Muscle layer of duodenum (tissue), 2 donors: ENCODE results near the gene NEU4.

Experiments
- H3K27ac ChIP-seq: one replicate; pipeline ENCODE4 v1.7.0; 2013; ENCODE audit warnings: mild to moderate bottlenecking, low read length
- H3K27me3 ChIP-seq: one replicate; pipeline ENCODE4 v1.7.0; 2013; ENCODE audit warnings: low read depth, mild to moderate bottlenecking, control low read depth, low read length
- H3K36me3 ChIP-seq, 2 donors: one replicate each; pipeline ENCODE4 v1.7.0; 2013; ENCODE audit warnings: low read length in 2 of 2, control low read depth in 1 of 2, mild to moderate bottlenecking in 1 of 2; ENCODE audit not compliant: insufficient read depth in 2 of 2, control insufficient read depth in 1 of 2
- H3K4me1 ChIP-seq, 2 donors: one replicate each; pipeline ENCODE4 v1.7.0; 2013; ENCODE audit warnings: low read length in 2 of 2, mild to moderate bottlenecking in 2 of 2, control low read depth in 1 of 2, moderate library complexity in 1 of 2; ENCODE audit not compliant: insufficient read depth in 2 of 2, control insufficient read depth in 1 of 2
- H3K4me3 ChIP-seq, 2 donors: one replicate each; pipeline ENCODE4 v1.7.0; 2013; ENCODE audit warnings: low read length in 2 of 2, low read depth in 1 of 2, mild to moderate bottlenecking in 1 of 2
- H3K9me3 ChIP-seq, 2 donors: one replicate each; pipeline ENCODE4 v1.7.0; 2013; ENCODE audit warnings: low read length in 2 of 2, control low read depth in 1 of 2, mild to moderate bottlenecking in 1 of 2; ENCODE audit not compliant: control insufficient read depth in 1 of 2
- donor health status: healthy.

NEU4 gene

DNA sequence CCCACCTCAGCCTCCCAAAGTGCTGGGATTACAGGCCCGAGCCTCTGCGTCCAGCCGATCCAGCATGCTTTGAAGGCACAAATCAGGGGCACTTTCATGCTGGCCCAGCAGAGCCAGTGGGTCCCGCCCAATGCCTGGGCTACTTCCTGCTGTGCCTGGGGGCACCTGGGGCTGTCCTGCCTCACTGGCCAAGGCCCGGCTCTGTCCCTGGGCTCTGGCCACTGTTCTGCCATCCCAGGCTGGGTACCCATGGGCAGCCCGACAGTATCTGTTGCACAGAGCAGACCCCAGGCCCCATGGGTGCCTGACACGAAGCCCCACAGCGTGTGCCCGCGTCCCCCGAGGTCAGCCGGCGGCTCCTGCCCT, 39.2 kb upstream of the NEU4 start:
- H3K4me1 ChIP-seq: peaks cover 0 to 7% of the 10 kb centered on the region in 2 donors
- H3K4me3 ChIP-seq: no peak overlapping the region
- H3K9me3 ChIP-seq: no peaks in the 10 kb centered on the region
- H3K27ac ChIP-seq: no peak overlapping the region
- no peaks in the 10 kb centered on the region for H3K27me3 ChIP-seq
- peaks cover 0 to 4% of the 10 kb centered on the region in 2 donors for H3K36me3 ChIP-seq

DNA sequence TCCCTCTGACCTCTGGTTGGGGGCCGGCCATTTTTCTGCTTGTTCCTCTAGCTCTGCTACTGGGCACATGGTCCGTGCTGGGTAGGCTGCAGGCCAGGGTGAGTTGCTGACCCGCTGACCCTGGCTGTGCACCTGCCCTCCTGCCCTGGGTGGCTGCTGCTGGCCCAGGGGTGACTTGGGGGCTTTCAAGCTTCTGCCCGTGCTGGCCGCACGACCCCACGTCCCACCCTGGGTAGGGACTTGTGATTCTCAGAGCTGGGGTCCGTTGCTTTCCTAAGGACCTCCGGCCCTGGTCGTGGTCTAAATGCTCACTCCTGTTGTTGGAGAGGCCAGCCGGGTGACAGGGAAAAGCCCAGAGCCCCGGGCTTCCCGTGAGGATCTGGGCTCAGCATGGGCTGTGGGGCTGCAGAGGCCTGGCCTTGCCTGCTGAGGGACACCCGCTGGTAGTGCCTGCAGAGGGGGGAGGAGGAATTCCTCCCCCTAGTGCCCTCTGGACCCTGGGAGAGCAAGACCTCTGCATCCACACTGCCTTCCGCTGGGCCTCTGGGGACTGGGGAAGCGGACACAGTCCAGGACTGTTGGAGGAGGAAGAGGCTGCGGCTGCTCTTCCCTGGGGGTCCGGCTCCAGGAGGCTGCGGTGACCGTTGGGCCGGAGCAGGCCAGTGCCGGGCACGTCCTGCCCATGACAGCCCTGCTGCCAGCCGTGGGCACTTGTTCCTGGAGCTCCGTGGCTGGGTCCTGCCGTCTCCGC, 38.6 kb upstream of the NEU4 start:
- Histone ChIP-seq H3K36me3 (peaks cover 0 to 4% of the 10 kb centered on the region in 2 donors), H3K9me3 (no peaks in the 10 kb centered on the region), H3K4me3 (no peak overlapping the region), H3K27ac (no peak overlapping the region), H3K27me3 (no peaks in the 10 kb centered on the region), H3K4me1 (peaks cover 0 to 7% of the 10 kb centered on the region in 2 donors)

GRCh38 chr2:241770936-241771285, 38.1 kb upstream of the NEU4 start:
- H3K27ac ChIP-seq: no peak overlapping the region
- H3K9me3 ChIP-seq: no peaks in the 10 kb centered on the region
- H3K4me3 ChIP-seq: no peak overlapping the region
- peaks cover 0 to 4% of the 10 kb centered on the region in 2 donors for H3K36me3 ChIP-seq
- no peaks in the 10 kb centered on the region for H3K27me3 ChIP-seq
- H3K4me1 ChIP-seq: peaks cover 0 to 7% of the 10 kb centered on the region in 2 donors

DNA sequence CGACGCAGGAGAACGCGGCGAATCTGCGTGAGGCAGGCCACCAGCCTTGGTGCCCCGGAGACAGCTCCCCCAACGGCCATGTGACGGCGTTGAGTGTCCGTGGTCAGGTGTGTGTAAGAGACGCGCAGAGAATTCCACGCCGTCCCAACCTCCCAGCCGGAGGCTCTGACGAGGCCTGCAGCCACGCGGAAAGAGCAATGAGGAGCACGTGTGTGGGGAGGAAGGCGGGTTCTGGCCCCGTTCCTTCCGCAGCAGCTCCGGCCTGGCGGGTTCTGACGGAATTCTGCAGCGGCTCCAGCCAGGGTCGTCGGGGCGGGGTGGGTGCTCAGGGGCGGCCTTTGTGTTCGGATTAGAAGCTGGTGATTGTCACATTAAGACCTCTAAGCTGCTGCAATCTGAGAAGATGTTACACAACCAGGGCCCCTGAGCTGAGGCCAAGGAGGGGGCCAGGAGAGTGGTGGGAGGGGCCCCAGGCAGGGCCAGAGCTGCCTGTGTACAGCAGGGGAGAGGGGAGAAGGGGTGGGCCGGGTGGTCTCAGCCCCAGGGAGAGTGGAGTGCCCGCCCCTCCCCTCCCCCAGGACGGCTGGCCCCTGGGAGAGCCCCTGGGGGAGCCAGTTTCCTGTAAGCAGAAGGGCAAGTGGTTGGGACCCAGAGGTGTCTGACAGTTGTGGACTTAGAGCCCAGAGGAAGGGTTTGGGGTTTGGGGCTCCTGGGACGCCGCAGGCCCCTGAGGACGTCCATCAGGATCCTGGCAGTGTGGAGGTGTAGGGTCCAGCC, 37.5 kb upstream of the NEU4 start:
- Histone ChIP-seq H3K27ac (no peak overlapping the region), H3K36me3 (peaks cover 0 to 4% of the 10 kb centered on the region in 2 donors), H3K4me1 (peaks cover 0 to 7% of the 10 kb centered on the region in 2 donors), H3K9me3 (no peaks in the 10 kb centered on the region), H3K4me3 (no peak overlapping the region), H3K27me3 (peaks cover under 1% of the 10 kb centered on the region)

- Histone ChIP-seq H3K4me3 (no peak overlapping the region), H3K27me3 (peaks cover 5% of the 10 kb centered on the region), H3K4me1 (peaks cover 0 to 7% of the 10 kb centered on the region in 2 donors), H3K9me3 (no peaks in the 10 kb centered on the region), H3K36me3 (peaks cover 0 to 4% of the 10 kb centered on the region in 2 donors), H3K27ac (no peak overlapping the region)
These were observed 36.9 kb upstream of the NEU4 start for GRCh38 chr2:241772063-241772499.

- Histone ChIP-seq H3K36me3 (no peaks in the 10 kb centered on the region), H3K4me3 (no peak overlapping the region), H3K9me3 (no peaks in the 10 kb centered on the region), H3K27ac (no peak overlapping the region), H3K27me3 (peaks cover 5% of the 10 kb centered on the region), H3K4me1 (peaks cover 0 to 7% of the 10 kb centered on the region in 2 donors)
These were observed 35.2 kb upstream of the NEU4 start for GRCh38 chr2:241773511-241774418.

DNA sequence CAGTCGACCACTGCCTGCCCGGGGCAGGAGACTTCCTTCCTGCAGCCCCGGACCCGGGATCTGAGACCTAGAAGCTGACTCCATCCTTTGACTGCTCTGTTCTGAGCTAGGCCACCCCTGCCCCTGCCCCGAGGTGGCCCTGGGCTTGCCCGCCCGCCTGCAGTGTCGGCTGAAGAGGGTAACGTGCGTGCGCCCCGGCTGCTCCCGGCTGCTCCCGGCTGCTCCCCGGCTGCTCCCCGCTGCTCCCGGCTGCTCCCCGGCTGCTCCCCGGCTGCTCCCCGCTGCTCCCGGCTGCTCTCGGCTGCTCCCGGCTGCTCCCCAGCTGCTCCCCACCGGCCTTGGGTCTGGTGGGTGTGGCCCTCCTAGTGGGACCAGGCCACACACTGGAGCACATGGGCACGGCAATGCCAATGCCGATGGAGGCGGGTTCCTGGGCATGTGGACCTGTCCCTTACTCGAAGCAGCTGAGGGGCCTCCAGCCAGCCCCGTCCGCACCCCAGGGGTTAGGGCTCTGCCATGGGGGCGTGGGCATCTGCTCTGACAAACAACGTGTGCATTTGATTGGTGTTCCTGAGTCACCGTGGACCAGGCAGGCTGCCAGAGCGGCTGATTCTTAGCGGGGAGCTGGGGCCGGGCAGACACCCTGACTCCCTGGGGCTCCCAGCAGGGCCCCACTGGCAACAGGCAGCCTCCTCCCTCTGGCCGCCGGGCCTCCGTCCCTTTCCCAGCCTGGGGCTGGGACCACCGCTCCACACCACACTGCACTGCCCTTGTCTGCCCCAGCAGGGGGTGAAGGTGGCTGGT, 34.4 kb upstream of the NEU4 start:
- no peaks in the 10 kb centered on the region for H3K9me3 ChIP-seq
- no peaks in the 10 kb centered on the region for H3K36me3 ChIP-seq
- no peak overlapping the region for H3K27ac ChIP-seq
- peaks cover 0 to 7% of the 10 kb centered on the region in 2 donors for H3K4me1 ChIP-seq
- peaks cover 5% of the 10 kb centered on the region for H3K27me3 ChIP-seq
- no peak overlapping the region for H3K4me3 ChIP-seq

GRCh38 chr2:241775223-241776177, 33.5 kb upstream of the NEU4 start:
- no peak overlapping the region for H3K27ac ChIP-seq
- peaks cover 0 to 7% of the 10 kb centered on the region in 2 donors for H3K4me1 ChIP-seq
- peaks cover 5% of the 10 kb centered on the region for H3K27me3 ChIP-seq
- H3K4me3 ChIP-seq: no peak overlapping the region
- no peaks in the 10 kb centered on the region for H3K36me3 ChIP-seq
- H3K9me3 ChIP-seq: no peaks in the 10 kb centered on the region

- peaks cover 5% of the 10 kb centered on the region for H3K27me3 ChIP-seq
- H3K27ac ChIP-seq: no peak within 1 kb of the TSS
- H3K36me3 ChIP-seq: no peaks in the 10 kb centered on the region
- no peak within 1 kb of the TSS for H3K4me3 ChIP-seq
- H3K4me1 ChIP-seq: peaks cover 0 to under 1% of the 10 kb centered on the region in 2 donors
- H3K9me3 ChIP-seq: no peaks in the 10 kb centered on the region
These were observed 32.4 kb upstream of the NEU4 start, which contains the start of gene GAL3ST2 for GRCh38 chr2:241776336-241777169. Gene GAL3ST2, plus strand, starts transcription at chr2:241776822. Its CDS starts 134 bp downstream, at chr2:241776956.
